ENCODE data around the gene ZFYVE9.

The ZFYVE9 gene

DNA sequence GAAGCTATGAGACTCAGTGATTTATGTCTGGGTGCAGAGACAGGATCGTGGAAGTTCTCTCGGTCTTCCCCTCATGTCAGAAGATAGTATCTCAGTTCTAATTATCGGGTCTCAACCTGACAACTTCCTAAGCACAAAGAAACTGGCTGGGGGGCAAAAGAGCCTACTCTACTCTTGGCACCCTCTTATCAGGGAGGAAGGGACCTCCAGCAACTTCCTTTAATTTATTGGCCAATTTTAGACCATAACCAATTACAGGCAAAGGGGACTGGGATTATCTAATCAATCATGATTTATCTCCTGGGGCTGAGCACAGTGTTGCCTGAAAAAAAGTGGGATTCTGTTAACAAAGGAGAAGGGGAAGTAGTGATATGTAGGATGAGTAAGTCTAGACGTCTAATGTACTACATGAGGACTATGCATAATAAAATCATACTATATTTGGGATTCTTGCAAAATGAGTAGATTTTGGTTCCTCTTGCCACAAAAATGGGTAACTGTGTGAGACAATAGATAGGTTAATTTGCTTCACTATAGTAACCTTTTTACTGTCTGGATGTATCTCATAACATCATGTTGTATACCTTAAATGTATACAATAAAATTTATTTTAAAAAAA is 98.8 kb downstream of the ZFYVE9 start (continued):
- TF ChIP-seq, protein P1, sequence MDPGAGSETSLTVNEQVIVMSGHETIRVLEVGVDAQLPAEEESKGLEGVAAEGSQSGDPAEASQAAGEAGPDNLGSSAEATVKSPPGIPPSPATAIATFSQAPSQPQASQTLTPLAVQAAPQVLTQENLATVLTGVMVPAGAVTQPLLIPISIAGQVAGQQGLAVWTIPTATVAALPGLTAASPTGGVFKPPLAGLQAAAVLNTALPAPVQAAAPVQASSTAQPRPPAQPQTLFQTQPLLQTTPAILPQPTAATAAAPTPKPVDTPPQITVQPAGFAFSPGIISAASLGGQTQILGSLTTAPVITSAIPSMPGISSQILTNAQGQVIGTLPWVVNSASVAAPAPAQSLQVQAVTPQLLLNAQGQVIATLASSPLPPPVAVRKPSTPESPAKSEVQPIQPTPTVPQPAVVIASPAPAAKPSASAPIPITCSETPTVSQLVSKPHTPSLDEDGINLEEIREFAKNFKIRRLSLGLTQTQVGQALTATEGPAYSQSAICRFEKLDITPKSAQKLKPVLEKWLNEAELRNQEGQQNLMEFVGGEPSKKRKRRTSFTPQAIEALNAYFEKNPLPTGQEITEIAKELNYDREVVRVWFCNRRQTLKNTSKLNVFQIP (CRISPR knock-in tag; IDR thresholded peaks at IDR 0.05; ENCODE audit: borderline replicate concordance, low read depth): no peak

DNA sequence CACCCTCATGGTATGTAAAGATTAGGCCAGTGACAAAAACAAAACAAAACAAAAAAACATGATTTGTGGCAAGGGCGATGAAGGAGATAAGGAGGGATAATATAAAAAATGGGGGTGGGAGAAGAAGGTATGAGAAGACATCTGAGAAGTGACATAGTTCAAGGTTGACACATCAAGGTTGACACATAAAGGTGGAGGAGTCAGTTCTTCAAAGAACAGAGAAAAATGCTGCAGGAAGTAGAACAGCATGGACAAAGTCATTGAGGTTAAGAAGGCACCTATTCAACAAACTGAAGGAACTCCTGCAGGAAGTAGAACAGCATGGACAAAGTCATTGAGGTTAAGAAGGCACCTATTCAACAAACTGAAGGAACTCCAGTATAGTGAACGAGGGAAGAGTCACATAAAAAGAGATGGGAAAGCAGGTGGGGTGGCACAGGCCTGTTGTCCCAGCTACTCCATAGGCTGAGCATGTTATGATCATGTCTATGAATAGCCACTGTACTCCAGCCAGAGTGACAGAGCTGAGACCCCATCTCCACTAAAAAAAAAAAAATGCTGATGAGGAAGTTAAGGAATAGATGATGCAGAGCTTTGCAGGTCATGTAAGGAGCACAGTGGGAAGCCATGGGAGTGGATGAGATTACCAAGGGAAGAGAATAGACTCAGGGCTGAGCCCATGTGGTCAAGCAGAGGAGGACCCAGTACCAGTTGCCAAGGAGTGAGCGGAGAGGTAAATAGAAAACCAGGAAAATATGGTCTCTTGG is 101.5 kb downstream of the ZFYVE9 start:
- ATAC-seq: no peak
- TF ChIP-seq, protein P2, sequence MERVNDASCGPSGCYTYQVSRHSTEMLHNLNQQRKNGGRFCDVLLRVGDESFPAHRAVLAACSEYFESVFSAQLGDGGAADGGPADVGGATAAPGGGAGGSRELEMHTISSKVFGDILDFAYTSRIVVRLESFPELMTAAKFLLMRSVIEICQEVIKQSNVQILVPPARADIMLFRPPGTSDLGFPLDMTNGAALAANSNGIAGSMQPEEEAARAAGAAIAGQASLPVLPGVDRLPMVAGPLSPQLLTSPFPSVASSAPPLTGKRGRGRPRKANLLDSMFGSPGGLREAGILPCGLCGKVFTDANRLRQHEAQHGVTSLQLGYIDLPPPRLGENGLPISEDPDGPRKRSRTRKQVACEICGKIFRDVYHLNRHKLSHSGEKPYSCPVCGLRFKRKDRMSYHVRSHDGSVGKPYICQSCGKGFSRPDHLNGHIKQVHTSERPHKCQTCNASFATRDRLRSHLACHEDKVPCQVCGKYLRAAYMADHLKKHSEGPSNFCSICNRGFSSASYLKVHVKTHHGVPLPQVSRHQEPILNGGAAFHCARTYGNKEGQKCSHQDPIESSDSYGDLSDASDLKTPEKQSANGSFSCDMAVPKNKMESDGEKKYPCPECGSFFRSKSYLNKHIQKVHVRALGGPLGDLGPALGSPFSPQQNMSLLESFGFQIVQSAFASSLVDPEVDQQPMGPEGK (CRISPR knock-in tag; IDR thresholded peaks at IDR 0.05; ENCODE audit: borderline replicate concordance): no peak
- TF ChIP-seq CSDC2 (CRISPR knock-in tag; IDR thresholded peaks at IDR 0.05) (no peak), TCF4 (CRISPR knock-in tag; IDR thresholded peaks at IDR 0.05; ENCODE audit: borderline replicate concordance) (no peak), ZFP30 (CRISPR knock-in tag; IDR thresholded peaks at IDR 0.05) (no peak), ZNF565 (CRISPR knock-in tag; conservative IDR thresholded peaks at IDR 0.05; ENCODE audit: low read depth) (no peak), ARNTL (CRISPR knock-in tag; IDR thresholded peaks at IDR 0.05; ENCODE audit: borderline replicate concordance, low read depth) (no peak), ISL1 (CRISPR knock-in tag; IDR thresholded peaks at IDR 0.05) (no peak)
- TF ChIP-seq, protein P3, sequence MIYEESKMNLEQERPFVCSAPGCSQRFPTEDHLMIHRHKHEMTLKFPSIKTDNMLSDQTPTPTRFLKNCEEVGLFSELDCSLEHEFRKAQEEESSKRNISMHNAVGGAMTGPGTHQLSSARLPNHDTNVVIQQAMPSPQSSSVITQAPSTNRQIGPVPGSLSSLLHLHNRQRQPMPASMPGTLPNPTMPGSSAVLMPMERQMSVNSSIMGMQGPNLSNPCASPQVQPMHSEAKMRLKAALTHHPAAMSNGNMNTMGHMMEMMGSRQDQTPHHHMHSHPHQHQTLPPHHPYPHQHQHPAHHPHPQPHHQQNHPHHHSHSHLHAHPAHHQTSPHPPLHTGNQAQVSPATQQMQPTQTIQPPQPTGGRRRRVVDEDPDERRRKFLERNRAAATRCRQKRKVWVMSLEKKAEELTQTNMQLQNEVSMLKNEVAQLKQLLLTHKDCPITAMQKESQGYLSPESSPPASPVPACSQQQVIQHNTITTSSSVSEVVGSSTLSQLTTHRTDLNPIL (CRISPR knock-in tag; IDR thresholded peaks at IDR 0.05; ENCODE audit: low read depth): no peak

DNA sequence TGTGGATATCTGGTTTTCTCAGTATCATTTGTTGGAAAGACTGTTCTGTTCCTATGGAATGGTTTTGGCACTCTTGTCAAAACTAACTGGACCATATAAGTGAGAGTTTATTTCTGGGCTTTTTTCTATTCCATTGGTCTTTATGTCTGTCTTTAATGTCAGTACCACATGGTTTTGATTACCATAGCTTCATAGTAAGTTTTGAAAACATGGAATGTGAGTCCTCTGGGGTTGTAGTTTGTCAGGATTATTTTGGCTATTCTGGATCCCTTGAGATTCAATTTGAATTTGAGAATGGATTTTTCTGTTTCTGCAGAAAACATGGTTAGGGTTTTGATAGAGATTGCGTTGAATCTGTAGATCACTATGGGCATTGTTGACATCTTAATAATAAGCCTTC is 107.9 kb downstream of the ZFYVE9 start:
- TF ChIP-seq TCF4 (CRISPR knock-in tag; IDR thresholded peaks at IDR 0.05; ENCODE audit: borderline replicate concordance): no peak
- TF ChIP-seq OSR1 (CRISPR knock-in tag; IDR thresholded peaks at IDR 0.05): no peak
- no peak for TF ChIP-seq ESRRG (CRISPR knock-in tag; IDR thresholded peaks at IDR 0.05)
- no peak for TF ChIP-seq ZC3H10 (CRISPR knock-in tag; IDR thresholded peaks at IDR 0.05)
- TF ChIP-seq SNAI2 (CRISPR knock-in tag; IDR thresholded peaks at IDR 0.05): no peak
- no peak for TF ChIP-seq BACH2 (CRISPR knock-in tag; IDR thresholded peaks at IDR 0.05; ENCODE audit: borderline replicate concordance)
- no peak for TF ChIP-seq TOX (CRISPR knock-in tag; IDR thresholded peaks at IDR 0.05; ENCODE audit: borderline replicate concordance)
- no peak for TF ChIP-seq ARNTL (CRISPR knock-in tag; IDR thresholded peaks at IDR 0.05; ENCODE audit: borderline replicate concordance, low read depth)
- ATAC-seq: no peak

DNA sequence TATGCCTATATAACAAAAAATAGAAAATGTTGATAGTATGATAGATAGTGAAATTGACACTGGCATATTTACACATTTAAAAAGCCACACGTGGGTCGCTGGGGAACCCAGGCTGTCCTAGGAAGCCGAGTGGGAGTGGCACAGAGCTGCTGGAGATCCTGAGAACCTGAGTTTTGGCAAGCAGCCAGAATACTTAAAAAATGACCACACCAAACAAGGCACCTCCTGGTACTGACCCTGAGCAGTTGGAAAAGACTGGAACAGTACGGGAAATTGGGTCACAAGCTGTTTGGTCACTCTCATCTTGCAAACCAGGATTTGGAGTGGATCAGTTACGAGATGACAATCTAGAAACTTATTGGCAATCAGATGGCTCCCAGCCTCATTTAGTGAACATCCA is 111.5 kb downstream of the ZFYVE9 start:
- TF ChIP-seq ARNTL (CRISPR knock-in tag; IDR thresholded peaks at IDR 0.05; ENCODE audit: borderline replicate concordance, low read depth): no peak
- no peak for TF ChIP-seq TCF4 (CRISPR knock-in tag; IDR thresholded peaks at IDR 0.05; ENCODE audit: borderline replicate concordance)
- no peak for TF ChIP-seq ZNF8 (CRISPR knock-in tag; IDR thresholded peaks at IDR 0.05)
- TF ChIP-seq SNAI2 (CRISPR knock-in tag; IDR thresholded peaks at IDR 0.05): no peak
- TF ChIP-seq OSR1 (CRISPR knock-in tag; IDR thresholded peaks at IDR 0.05): no peak
- TF ChIP-seq, protein P3 (CRISPR knock-in tag; IDR thresholded peaks at IDR 0.05; ENCODE audit: low read depth): no peak
- TF ChIP-seq, protein P2 (CRISPR knock-in tag; IDR thresholded peaks at IDR 0.05; ENCODE audit: borderline replicate concordance): no peak
- TF ChIP-seq, protein P1 (CRISPR knock-in tag; IDR thresholded peaks at IDR 0.05; ENCODE audit: borderline replicate concordance, low read depth): no peak
- TF ChIP-seq PPARA (CRISPR knock-in tag; IDR thresholded peaks at IDR 0.05; ENCODE audit: borderline replicate concordance): no peak
- TF ChIP-seq, protein P4, sequence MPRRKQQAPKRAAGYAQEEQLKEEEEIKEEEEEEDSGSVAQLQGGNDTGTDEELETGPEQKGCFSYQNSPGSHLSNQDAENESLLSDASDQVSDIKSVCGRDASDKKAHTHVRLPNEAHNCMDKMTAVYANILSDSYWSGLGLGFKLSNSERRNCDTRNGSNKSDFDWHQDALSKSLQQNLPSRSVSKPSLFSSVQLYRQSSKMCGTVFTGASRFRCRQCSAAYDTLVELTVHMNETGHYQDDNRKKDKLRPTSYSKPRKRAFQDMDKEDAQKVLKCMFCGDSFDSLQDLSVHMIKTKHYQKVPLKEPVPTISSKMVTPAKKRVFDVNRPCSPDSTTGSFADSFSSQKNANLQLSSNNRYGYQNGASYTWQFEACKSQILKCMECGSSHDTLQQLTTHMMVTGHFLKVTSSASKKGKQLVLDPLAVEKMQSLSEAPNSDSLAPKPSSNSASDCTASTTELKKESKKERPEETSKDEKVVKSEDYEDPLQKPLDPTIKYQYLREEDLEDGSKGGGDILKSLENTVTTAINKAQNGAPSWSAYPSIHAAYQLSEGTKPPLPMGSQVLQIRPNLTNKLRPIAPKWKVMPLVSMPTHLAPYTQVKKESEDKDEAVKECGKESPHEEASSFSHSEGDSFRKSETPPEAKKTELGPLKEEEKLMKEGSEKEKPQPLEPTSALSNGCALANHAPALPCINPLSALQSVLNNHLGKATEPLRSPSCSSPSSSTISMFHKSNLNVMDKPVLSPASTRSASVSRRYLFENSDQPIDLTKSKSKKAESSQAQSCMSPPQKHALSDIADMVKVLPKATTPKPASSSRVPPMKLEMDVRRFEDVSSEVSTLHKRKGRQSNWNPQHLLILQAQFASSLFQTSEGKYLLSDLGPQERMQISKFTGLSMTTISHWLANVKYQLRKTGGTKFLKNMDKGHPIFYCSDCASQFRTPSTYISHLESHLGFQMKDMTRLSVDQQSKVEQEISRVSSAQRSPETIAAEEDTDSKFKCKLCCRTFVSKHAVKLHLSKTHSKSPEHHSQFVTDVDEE (CRISPR knock-in tag; IDR thresholded peaks at IDR 0.05): no peak
- no peak for TF ChIP-seq BACH2 (CRISPR knock-in tag; IDR thresholded peaks at IDR 0.05; ENCODE audit: borderline replicate concordance)
- TF ChIP-seq ZC3H10 (CRISPR knock-in tag; IDR thresholded peaks at IDR 0.05): no peak
- ATAC-seq: no peak
